Peyer's patch (tissue), 4 donors: ENCODE results near the gene CARD16.

Source experiments
- CTCF ChIP-seq, 6 experiments: fragments of 450-650 bp in 4 of 6; fragments of 200-600 bp in 2 of 6; sonication (generic) in 1 of 6; IDR thresholded peaks; one replicate each; pipeline ENCODE4 v1.5.1; 2017 to 2019; ENCODE audit warnings: antibody characterized with exemption in 6 of 6, mild to moderate bottlenecking in 3 of 6, moderate library complexity in 1 of 6
- POLR2A ChIP-seq, 2 donors: fragments of 450-650 bp; IDR thresholded peaks; one replicate each; pipeline ENCODE4 v1.5.1; 2017; ENCODE audit warnings: antibody characterized with exemption in 2 of 2, mild to moderate bottlenecking in 2 of 2, moderate library complexity in 2 of 2

- TF ChIP-seq CTCF (IDR thresholded peaks at IDR 0.05) (no peak), POLR2A (IDR thresholded peaks at IDR 0.05) (no peak)
Observed at GRCh38 chr11:105033781-105034180, 11.4 kb downstream of the CARD16 start.
